Activated CD4-positive, CD25-positive, alpha-beta regulatory T cell treated with anti-CD3 and anti-CD28 coated beads, Interleukin-2, amount 50 U/mL, for 72 hours (primary cell): ENCODE results near the gene SAP30L.

Source experiments
- DNase-seq: peaks from one replicate; pipeline ENCODE4 v3.0.0; 2021

Gene SAP30L

GRCh38 chr5:154467655-154468354 is 22.0 kb downstream of the SAP30L start:
- DNase-seq: peak; percentile 86

GRCh38 chr5:154470137-154470536 is 24.3 kb downstream of the SAP30L start:
- DNase-seq: no peak

- no peak for DNase-seq
Measured at GRCh38 chr5:154470947-154471870, 25.4 kb downstream of the SAP30L start.

- no peak for DNase-seq
Measured at GRCh38 chr5:154472871-154473580, 27.2 kb downstream of the SAP30L start.

GRCh38 chr5:154473581-154474283 is 27.9 kb downstream of the SAP30L start:
- DNase-seq: no peak

- no peak for DNase-seq
Measured at GRCh38 chr5:154474396-154475334, 28.9 kb downstream of the SAP30L start.

- no peak for DNase-seq
Measured at GRCh38 chr5:154475591-154476353, 30.0 kb downstream of the SAP30L start.

- DNase-seq: no peak
Measured at GRCh38 chr5:154476354-154477205, 30.8 kb downstream of the SAP30L start.

GRCh38 chr5:154477382-154478223 is 31.8 kb downstream of the SAP30L start:
- DNase-seq: no peak

- DNase-seq: no peak
Measured at GRCh38 chr5:154478224-154478565, 32.4 kb downstream of the SAP30L start, which contains the start of gene HAND1. Gene HAND1, minus strand, starts transcription at chr5:154478227. Its CDS starts 219 bp downstream, at chr5:154478008.

GRCh38 chr5:154478752-154479159 is 33.0 kb downstream of the SAP30L start:
- no peak for DNase-seq

GRCh38 chr5:154479160-154479943 is 33.6 kb downstream of the SAP30L start:
- DNase-seq: no peak

- DNase-seq: no peak
Measured at GRCh38 chr5:154479944-154480750, 34.4 kb downstream of the SAP30L start.

- no peak for DNase-seq
Measured at GRCh38 chr5:154480847-154481246, 35.0 kb downstream of the SAP30L start.

GRCh38 chr5:154481584-154482381 is 36.0 kb downstream of the SAP30L start:
- no peak for DNase-seq
